ENCODE results near the gene ZBTB33.

The ZBTB33 gene

DNA sequence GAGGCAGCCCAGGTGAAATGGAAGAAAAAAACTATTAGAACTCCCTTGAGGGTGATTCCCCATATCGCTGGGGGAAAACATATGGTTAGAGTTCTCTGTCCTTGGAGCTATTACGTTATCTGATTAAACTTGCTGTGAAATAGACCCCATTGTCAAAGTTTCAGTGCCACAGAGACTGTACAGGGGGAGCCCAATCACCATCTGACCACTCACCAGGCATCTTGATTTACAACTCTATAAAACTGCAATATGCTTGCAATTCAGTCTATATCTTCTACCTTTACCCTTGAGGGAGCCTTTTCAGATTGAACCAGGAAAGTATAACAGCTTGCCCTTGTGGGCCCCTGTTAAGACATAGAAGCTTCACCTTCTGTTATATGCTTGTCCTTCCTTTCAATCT, 42.4 kb downstream of the ZBTB33 start:
- Histone ChIP-seq H3K4me3 (ENCODE audit: low read depth in 1 of 2, low read length in 2 of 2) (no peak overlapping the region), H3K4me1 (ENCODE audit: insufficient read depth, low read length) (peaks cover 18% of the 10 kb centered on the region), H3K36me3 (ENCODE audit: insufficient read depth, low read length) (no peaks in the 10 kb centered on the region), H4K20me1 (ENCODE audit: insufficient read depth, low read length) (no peaks in the 10 kb centered on the region), H2AFZ (ENCODE audit: low read depth, low read length) (no peak overlapping the region), H3K9me3 (ENCODE audit: insufficient read depth, low read length, severe bottlenecking) (no peaks in the 10 kb centered on the region), H3K9ac (ENCODE audit: low read depth, low read length) (no peak overlapping the region), H3K4me2 (ENCODE audit: insufficient read depth, low read length) (no peak overlapping the region), H3K27me3 (ENCODE audit: insufficient read depth, low read length, poor library complexity) (no peaks in the 10 kb centered on the region), H3K27ac (ENCODE audit: low read length) (no peak overlapping the region), H3K79me2 (ENCODE audit: insufficient read depth, low read length) (no peaks in the 10 kb centered on the region)
- no peak for TF ChIP-seq EZH2 (IDR thresholded peaks at IDR 0.05; ENCODE audit: borderline replicate concordance, low read depth, low read length, severe bottlenecking)
- TF ChIP-seq, protein P1, sequence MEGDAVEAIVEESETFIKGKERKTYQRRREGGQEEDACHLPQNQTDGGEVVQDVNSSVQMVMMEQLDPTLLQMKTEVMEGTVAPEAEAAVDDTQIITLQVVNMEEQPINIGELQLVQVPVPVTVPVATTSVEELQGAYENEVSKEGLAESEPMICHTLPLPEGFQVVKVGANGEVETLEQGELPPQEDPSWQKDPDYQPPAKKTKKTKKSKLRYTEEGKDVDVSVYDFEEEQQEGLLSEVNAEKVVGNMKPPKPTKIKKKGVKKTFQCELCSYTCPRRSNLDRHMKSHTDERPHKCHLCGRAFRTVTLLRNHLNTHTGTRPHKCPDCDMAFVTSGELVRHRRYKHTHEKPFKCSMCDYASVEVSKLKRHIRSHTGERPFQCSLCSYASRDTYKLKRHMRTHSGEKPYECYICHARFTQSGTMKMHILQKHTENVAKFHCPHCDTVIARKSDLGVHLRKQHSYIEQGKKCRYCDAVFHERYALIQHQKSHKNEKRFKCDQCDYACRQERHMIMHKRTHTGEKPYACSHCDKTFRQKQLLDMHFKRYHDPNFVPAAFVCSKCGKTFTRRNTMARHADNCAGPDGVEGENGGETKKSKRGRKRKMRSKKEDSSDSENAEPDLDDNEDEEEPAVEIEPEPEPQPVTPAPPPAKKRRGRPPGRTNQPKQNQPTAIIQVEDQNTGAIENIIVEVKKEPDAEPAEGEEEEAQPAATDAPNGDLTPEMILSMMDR (IDR thresholded peaks at IDR 0.05; ENCODE audit: borderline replicate concordance, extremely low read depth, low read length, poor library complexity, severe bottlenecking) = no peak
- DNase-seq (no peak), ATAC-seq (ENCODE audit: insufficient read depth, low read depth) (no peak)

DNA sequence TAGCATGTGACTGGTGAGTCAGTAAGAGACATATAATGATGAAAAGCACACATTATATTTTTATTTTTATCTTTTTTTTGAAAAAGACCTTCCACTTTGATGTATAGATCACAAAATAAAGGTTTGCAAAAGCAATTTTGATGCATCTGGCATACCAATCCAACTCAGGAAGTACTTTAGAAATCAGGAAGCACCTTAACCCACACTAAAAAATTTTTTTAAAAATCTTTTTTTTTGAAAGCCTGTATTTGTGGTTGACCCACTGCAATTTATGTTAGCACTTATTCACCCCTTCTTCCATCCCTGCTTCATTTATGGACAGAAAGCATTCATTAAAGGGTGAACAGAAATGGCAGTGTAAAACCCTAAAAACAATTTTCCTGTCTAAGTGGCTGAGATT, 44.0 kb downstream of the ZBTB33 start:
- Histone ChIP-seq H3K4me2 (ENCODE audit: insufficient read depth, low read length) (no peak overlapping the region; the same call in 1 of the 2 replicates), H3K79me2 (ENCODE audit: insufficient read depth, low read length) (no peaks in the 10 kb centered on the region), H3K4me3 (ENCODE audit: low read depth in 1 of 2, low read length in 2 of 2) (no peak overlapping the region), H3K27ac (ENCODE audit: low read length) (0 out of 2 replicates have a peak overlapping the region, but pooled peaks have one; percentile 26), H3K9ac (ENCODE audit: low read depth, low read length) (no peak overlapping the region), H3K36me3 (ENCODE audit: insufficient read depth, low read length) (no peaks in the 10 kb centered on the region), H3K4me1 (ENCODE audit: insufficient read depth, low read length) (peaks cover 18% of the 10 kb centered on the region), H3K9me3 (ENCODE audit: insufficient read depth, low read length, severe bottlenecking) (no peaks in the 10 kb centered on the region), H3K27me3 (ENCODE audit: insufficient read depth, low read length, poor library complexity) (no peaks in the 10 kb centered on the region), H4K20me1 (ENCODE audit: insufficient read depth, low read length) (no peaks in the 10 kb centered on the region), H2AFZ (ENCODE audit: low read depth, low read length) (no peak overlapping the region)
- no peak for DNase-seq
- TF ChIP-seq EZH2 (IDR thresholded peaks at IDR 0.05; ENCODE audit: borderline replicate concordance, low read depth, low read length, severe bottlenecking) = no peak
- TF ChIP-seq, protein P1 (IDR thresholded peaks at IDR 0.05; ENCODE audit: borderline replicate concordance, extremely low read depth, low read length, poor library complexity, severe bottlenecking) = no peak
- ATAC-seq (ENCODE audit: insufficient read depth, low read depth) = peak; percentile 58

DNA sequence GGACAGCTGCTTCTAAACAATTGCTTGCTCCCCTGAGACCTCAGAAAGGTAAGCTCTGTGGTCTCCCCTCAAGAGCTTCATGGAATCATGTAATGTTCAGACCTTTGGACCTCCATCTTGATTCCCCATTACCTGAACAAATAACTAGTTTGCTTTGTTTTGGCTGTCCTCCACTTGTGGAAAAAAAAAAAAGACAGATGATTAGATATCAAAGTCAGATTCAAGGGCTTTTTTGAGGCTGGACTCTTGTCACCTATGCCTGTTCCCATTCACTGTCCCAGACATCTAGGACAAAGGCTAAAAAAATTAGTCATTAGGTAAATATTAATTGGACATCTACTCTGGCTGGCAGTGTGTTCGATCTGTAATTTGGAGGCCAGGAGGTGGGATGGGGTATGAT, 47.3 kb downstream of the ZBTB33 start:
- DNase-seq (no peak), ATAC-seq (ENCODE audit: insufficient read depth, low read depth) (no peak)
- no peak overlapping the region for H2AFZ ChIP-seq (ENCODE audit: low read depth, low read length)
- H3K4me2 ChIP-seq (ENCODE audit: insufficient read depth, low read length) = no peak overlapping the region
- no peak overlapping the region for H3K27ac ChIP-seq (ENCODE audit: low read length)
- no peaks in the 10 kb centered on the region for H4K20me1 ChIP-seq (ENCODE audit: insufficient read depth, low read length)
- peaks cover 29% of the 10 kb centered on the region for H3K4me1 ChIP-seq (ENCODE audit: insufficient read depth, low read length)
- no peaks in the 10 kb centered on the region for H3K27me3 ChIP-seq (ENCODE audit: insufficient read depth, low read length, poor library complexity)
- H3K36me3 ChIP-seq (ENCODE audit: insufficient read depth, low read length) = no peaks in the 10 kb centered on the region
- TF ChIP-seq EZH2 (IDR thresholded peaks at IDR 0.05; ENCODE audit: borderline replicate concordance, low read depth, low read length, severe bottlenecking) = no peak
- TF ChIP-seq, protein P1 (IDR thresholded peaks at IDR 0.05; ENCODE audit: borderline replicate concordance, extremely low read depth, low read length, poor library complexity, severe bottlenecking) = no peak
- no peak overlapping the region for H3K9ac ChIP-seq (ENCODE audit: low read depth, low read length)
- no peaks in the 10 kb centered on the region for H3K79me2 ChIP-seq (ENCODE audit: insufficient read depth, low read length)
- no peak overlapping the region for H3K4me3 ChIP-seq (ENCODE audit: low read depth in 1 of 2, low read length in 2 of 2)
- H3K9me3 ChIP-seq (ENCODE audit: insufficient read depth, low read length, severe bottlenecking) = no peaks in the 10 kb centered on the region

DNA sequence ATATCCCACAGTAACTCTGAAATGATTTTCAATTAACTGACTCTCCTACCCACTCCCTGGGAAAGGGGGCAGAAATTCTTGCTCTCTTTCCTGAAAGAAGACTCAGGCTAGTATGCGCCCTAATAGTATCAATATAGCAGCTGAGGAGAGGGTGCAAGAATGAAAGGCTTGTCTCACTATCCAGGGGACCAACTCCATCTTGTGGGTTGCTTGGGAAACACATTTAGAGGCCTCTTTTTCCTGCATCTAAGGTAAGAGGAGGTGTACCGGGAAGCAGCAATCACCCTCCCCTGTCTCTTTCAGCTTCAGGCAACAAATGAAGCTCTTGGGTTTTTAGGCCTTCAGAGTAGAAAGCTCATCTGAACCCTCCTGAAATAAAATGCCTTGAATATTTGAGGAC, 49.3 kb downstream of the ZBTB33 start:
- H3K4me2 ChIP-seq (ENCODE audit: insufficient read depth, low read length) = no peak overlapping the region
- H4K20me1 ChIP-seq (ENCODE audit: insufficient read depth, low read length) = no peaks in the 10 kb centered on the region
- no peak overlapping the region for H3K9ac ChIP-seq (ENCODE audit: low read depth, low read length)
- H3K79me2 ChIP-seq (ENCODE audit: insufficient read depth, low read length) = no peaks in the 10 kb centered on the region
- DNase-seq = no peak
- H3K4me3 ChIP-seq (ENCODE audit: low read depth in 1 of 2, low read length in 2 of 2) = no peak overlapping the region
- H3K36me3 ChIP-seq (ENCODE audit: insufficient read depth, low read length) = no peaks in the 10 kb centered on the region
- ATAC-seq (ENCODE audit: insufficient read depth, low read depth) = no peak
- H3K27me3 ChIP-seq (ENCODE audit: insufficient read depth, low read length, poor library complexity) = no peaks in the 10 kb centered on the region
- H3K4me1 ChIP-seq (ENCODE audit: insufficient read depth, low read length) = peaks cover 17% of the 10 kb centered on the region
- TF ChIP-seq EZH2 (IDR thresholded peaks at IDR 0.05; ENCODE audit: borderline replicate concordance, low read depth, low read length, severe bottlenecking) = no peak
- TF ChIP-seq, protein P1 (IDR thresholded peaks at IDR 0.05; ENCODE audit: borderline replicate concordance, extremely low read depth, low read length, poor library complexity, severe bottlenecking) = peak; percentile 15
- no peak overlapping the region for H3K27ac ChIP-seq (ENCODE audit: low read length)
- no peaks in the 10 kb centered on the region for H3K9me3 ChIP-seq (ENCODE audit: insufficient read depth, low read length, severe bottlenecking)
- no peak overlapping the region for H2AFZ ChIP-seq (ENCODE audit: low read depth, low read length)
